HUES6 (cell line): ENCODE measurements around the gene WDR47.
"Not testable (repeated sequence)": the region's sequence is repeated elsewhere in the genome, so short reads cannot be mapped to it uniquely, and the experiment has no call there.

Source experiments
- H3K27ac ChIP-seq: 2 replicates; pipeline ENCODE4 v1.7.0; 2013; ENCODE audit warnings: low read depth, mild to moderate bottlenecking, low read length, inconsistent platforms
- H3K27me3 ChIP-seq: 2 replicates; pipeline ENCODE4 v1.6.1; 2013; ENCODE audit warnings: low read length; ENCODE audit not compliant: control insufficient read depth, insufficient read depth
- H3K36me3 ChIP-seq: 2 replicates; pipeline ENCODE4 v1.6.1; 2013; ENCODE audit warnings: low read length; ENCODE audit not compliant: control insufficient read depth, insufficient read depth
- H3K4me1 ChIP-seq: 2 replicates; pipeline ENCODE4 v1.6.1; 2013; ENCODE audit warnings: low read length; ENCODE audit not compliant: control insufficient read depth, insufficient read depth
- H3K4me3 ChIP-seq: 2 replicates; pipeline ENCODE4 v1.5.1; 2013; ENCODE audit warnings: low read depth, low read length
- H3K9ac ChIP-seq: one replicate; pipeline ENCODE4 v1.6.1; 2013; ENCODE audit warnings: mild to moderate bottlenecking, low read length
- H3K9me3 ChIP-seq: 2 replicates; pipeline ENCODE4 v1.6.1; 2013; ENCODE audit warnings: low read depth, low read length; ENCODE audit not compliant: control insufficient read depth, insufficient read depth

Gene WDR47

GRCh38 chr1:109048335-109048734 is 6.4 kb upstream of the WDR47 start:
- Histone ChIP-seq H3K9me3 (peaks cover 6% of the 10 kb centered on the region; the same call in 1 of the 2 replicates), H3K4me1 (no peaks in the 10 kb centered on the region), H3K36me3 (no peaks in the 10 kb centered on the region), H3K27ac (no peak overlapping the region), H3K4me3 (no peak overlapping the region), H3K27me3 (no peaks in the 10 kb centered on the region), H3K9ac (no peak overlapping the region)

GRCh38 chr1:109047339-109047738 is 5.4 kb upstream of the WDR47 start:
- Histone ChIP-seq H3K4me1 (no peaks in the 10 kb centered on the region), H3K27ac (no peak overlapping the region), H3K36me3 (no peaks in the 10 kb centered on the region), H3K9me3 (peaks cover 2% of the 10 kb centered on the region; the same call in 1 of the 2 replicates), H3K9ac (no peak overlapping the region), H3K27me3 (no peaks in the 10 kb centered on the region), H3K4me3 (no peak overlapping the region)

GRCh38 chr1:109046671-109047070 is 4.8 kb upstream of the WDR47 start:
- Histone ChIP-seq H3K4me1 (no peaks in the 10 kb centered on the region), H3K9me3 (no peaks in the 10 kb centered on the region), H3K9ac (no peak overlapping the region), H3K27ac (no peak overlapping the region), H3K27me3 (no peaks in the 10 kb centered on the region), H3K4me3 (no peak overlapping the region), H3K36me3 (no peaks in the 10 kb centered on the region)

- Histone ChIP-seq H3K9ac (no peak overlapping the region), H3K27me3 (no peaks in the 10 kb centered on the region), H3K9me3 (no peaks in the 10 kb centered on the region), H3K4me1 (no peaks in the 10 kb centered on the region), H3K4me3 (no peak overlapping the region), H3K27ac (no peak overlapping the region), H3K36me3 (no peaks in the 10 kb centered on the region)
These were observed 3.7 kb upstream of the WDR47 start for GRCh38 chr1:109045595-109045994.

GRCh38 chr1:109040989-109041620 is 797 bp downstream of the WDR47 start:
- Histone ChIP-seq H3K9me3 (no peaks in the 10 kb centered on the region), H3K27me3 (no peaks in the 10 kb centered on the region), H3K9ac (peak overlapping the region; percentile 70), H3K36me3 (no peaks in the 10 kb centered on the region), H3K4me1 (no peaks in the 10 kb centered on the region), H3K4me3 (peak overlapping the region; percentile 97), H3K27ac (no peak overlapping the region)

GRCh38 chr1:109040627-109040988 is 1.3 kb downstream of the WDR47 start:
- no peak overlapping the region for H3K27ac ChIP-seq

GRCh38 chr1:109034382-109034781 is 7.5 kb downstream of the WDR47 start:
- H3K9ac ChIP-seq = no peak overlapping the region
- no peaks in the 10 kb centered on the region for H3K36me3 ChIP-seq
- H3K4me1 ChIP-seq = no peaks in the 10 kb centered on the region
- H3K27ac ChIP-seq = no peak overlapping the region
- H3K4me3 ChIP-seq = no peak overlapping the region
- H3K27me3 ChIP-seq = no peaks in the 10 kb centered on the region
- H3K9me3 ChIP-seq = no peaks in the 10 kb centered on the region

More at GRCh38 chr1:109040627-109040988, 1.3 kb downstream of the WDR47 start:
- H3K27me3 ChIP-seq = no peaks in the 10 kb centered on the region
- H3K9ac ChIP-seq = no peak overlapping the region
- H3K9me3 ChIP-seq = no peaks in the 10 kb centered on the region
- peak overlapping the region; percentile 97 for H3K4me3 ChIP-seq
- H3K4me1 ChIP-seq = no peaks in the 10 kb centered on the region
- H3K36me3 ChIP-seq = no peaks in the 10 kb centered on the region

- H3K9me3 ChIP-seq, H3K27ac ChIP-seq, H3K36me3 ChIP-seq, H3K4me1 ChIP-seq, H3K9ac ChIP-seq, H3K27me3 ChIP-seq, H3K4me3 ChIP-seq: not testable (repeated sequence)
These were observed 12.4 kb downstream of the WDR47 start for GRCh38 chr1:109029493-109029892.

- H3K36me3 ChIP-seq = no peaks in the 10 kb centered on the region
- no peak overlapping the region for H3K4me3 ChIP-seq
- no peaks in the 10 kb centered on the region for H3K4me1 ChIP-seq
- H3K27ac ChIP-seq = no peak overlapping the region
- H3K9me3 ChIP-seq = no peaks in the 10 kb centered on the region; the same call in 1 of the 2 replicates
- H3K9ac ChIP-seq = no peak overlapping the region
- H3K27me3 ChIP-seq = no peaks in the 10 kb centered on the region
These were observed 14.1 kb downstream of the WDR47 start for GRCh38 chr1:109027841-109028240.

- H3K4me1 ChIP-seq = no peaks in the 10 kb centered on the region
- no peak overlapping the region for H3K27ac ChIP-seq
- no peak overlapping the region for H3K4me3 ChIP-seq
- H3K9me3 ChIP-seq = no peaks in the 10 kb centered on the region; the same call in 1 of the 2 replicates
- H3K9ac ChIP-seq = no peak overlapping the region
- H3K36me3 ChIP-seq = no peaks in the 10 kb centered on the region
- no peaks in the 10 kb centered on the region for H3K27me3 ChIP-seq
These were observed 16.2 kb downstream of the WDR47 start for GRCh38 chr1:109025694-109026093.

GRCh38 chr1:109024646-109025045 is 17.3 kb downstream of the WDR47 start:
- no peaks in the 10 kb centered on the region for H3K36me3 ChIP-seq
- no peaks in the 10 kb centered on the region for H3K27me3 ChIP-seq
- no peak overlapping the region for H3K9ac ChIP-seq
- H3K4me3 ChIP-seq = no peak overlapping the region
- H3K4me1 ChIP-seq = no peaks in the 10 kb centered on the region
- no peak overlapping the region for H3K27ac ChIP-seq
- no peaks in the 10 kb centered on the region; the same call in 1 of the 2 replicates for H3K9me3 ChIP-seq
